Karpas-422 (cell line): Measurements from ENCODE around the gene HMGN1. TPM values are rescaled to one million over a fixed set of nuclear protein-coding genes. Genes with fewer than 3 reads are reported as not detected.
"Not testable (repeated sequence)": the region's sequence is repeated elsewhere in the genome, so short reads cannot be mapped to it uniquely, and the experiment has no call there.

ENCODE experiments used
- DNase-seq: peaks from one replicate; pipeline ENCODE4 v3.0.0-alpha.2; 2015
- H2AFZ ChIP-seq: fragments of 200-600 bp; sonication (generic); 2 replicates; pipeline ENCODE4 v1.6.1; 2014; ENCODE audit warnings: antibody characterized with exemption, low read length, mixed read lengths
- H3K27ac ChIP-seq: fragments of 200-600 bp; sonication (generic); 2 replicates; pipeline ENCODE4 v1.5.1; 2014; ENCODE audit warnings: mild to moderate bottlenecking, low read length, moderate library complexity
- H3K27me3 ChIP-seq: fragments of 200-600 bp; sonication (generic); 2 replicates; pipeline ENCODE4 v1.6.1; 2014; ENCODE audit warnings: low read length, mixed read lengths
- H3K36me3 ChIP-seq: fragments of 200-600 bp; sonication (generic); 2 replicates; pipeline ENCODE4 v1.6.1; 2014; ENCODE audit warnings: low read length, mixed read lengths; ENCODE audit not compliant: insufficient read depth
- H3K4me1 ChIP-seq: fragments of 200-600 bp; sonication (generic); 2 replicates; pipeline ENCODE4 v1.6.1; 2014; ENCODE audit warnings: mild to moderate bottlenecking, low read length, mixed read lengths
- H3K4me2 ChIP-seq: fragments of 200-600 bp; sonication (generic); 2 replicates; pipeline ENCODE4 v1.6.1; 2014; ENCODE audit warnings: low read length, low read depth, mild to moderate bottlenecking; ENCODE audit not compliant: poor library complexity, severe bottlenecking
- H3K4me3 ChIP-seq: fragments of 200-600 bp; sonication (generic); 2 replicates; pipeline ENCODE4 v1.5.1; 2014; ENCODE audit warnings: mild to moderate bottlenecking, antibody characterized with exemption, low read length, mixed read lengths
- H3K79me2 ChIP-seq: fragments of 200-600 bp; sonication (generic); 2 replicates; pipeline ENCODE4 v1.6.1; 2014; ENCODE audit warnings: mild to moderate bottlenecking, low read length, mixed read lengths
- H3K9ac ChIP-seq: fragments of 200-600 bp; sonication (generic); 2 replicates; pipeline ENCODE4 v1.6.0; 2014; ENCODE audit warnings: low read length
- H3K9me2 ChIP-seq: fragments of 200-600 bp; sonication (generic), shearing (Covaris generic); replicated peaks from 2 replicates; pipeline ENCODE4 v1.6.0; 2014; ENCODE audit warnings: mild to moderate bottlenecking, low read length, moderate library complexity; ENCODE audit not compliant: insufficient read depth
- H3K9me3 ChIP-seq: fragments of 300-700, 200-600 bp; sonication (generic); 2 replicates; pipeline ENCODE4 v1.6.1; 2014; ENCODE audit warnings: low read length, mixed read lengths
- H4K20me1 ChIP-seq: fragments of 200-600 bp; sonication (generic); 2 replicates; pipeline ENCODE4 v1.6.1; 2014; ENCODE audit warnings: mild to moderate bottlenecking, antibody characterized with exemption, low read length, low read depth; ENCODE audit not compliant: insufficient read depth
- total RNA-seq: library from RNA; depleted of rRNA; stranded (reverse); fragments of >200 nt; shearing (Covaris generic); gene quantifications from 2 replicates; pipeline ENCODE4 v1.2.3, GENCODE V29; 2014; ENCODE audit warnings: low replicate concordance

HMGN1 gene
- total RNA-seq, 1 experiment from 2014 or later: 561 TPM

DNA sequence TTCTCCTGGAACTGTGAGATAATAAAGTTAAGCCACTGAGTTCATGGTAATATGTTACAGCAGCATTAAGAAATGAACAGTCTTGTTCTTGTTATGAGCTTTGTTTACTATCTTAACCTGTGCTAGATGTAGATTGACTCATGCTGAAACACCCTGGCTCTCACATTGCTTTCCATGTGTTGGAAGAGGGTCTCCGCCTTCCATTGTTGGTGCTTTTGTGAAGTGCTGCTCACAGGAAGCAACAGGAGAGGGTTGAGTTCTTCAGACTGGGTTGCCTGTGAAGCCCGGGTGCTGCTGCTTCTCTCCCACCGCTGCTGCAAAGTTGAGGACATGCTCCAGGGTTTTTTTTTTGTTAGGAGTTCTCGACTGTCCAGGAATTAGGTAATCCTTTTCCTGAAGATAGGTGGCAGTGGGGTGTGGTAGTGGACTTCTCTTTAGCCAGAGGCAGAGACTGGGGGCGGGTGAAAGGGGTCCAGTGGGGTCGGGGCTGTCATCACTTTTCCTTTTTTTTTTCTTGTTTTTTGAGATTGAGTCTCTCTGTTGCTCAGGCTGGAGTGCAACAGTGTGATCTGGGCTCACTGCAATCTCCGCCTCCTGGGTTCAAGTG is 28.7 kb upstream of the HMGN1 start:
- peaks cover 26% of the 10 kb centered on the region for H3K4me1 ChIP-seq
- H3K9me2 ChIP-seq: no peaks in the 10 kb centered on the region
- no peak overlapping the region for H3K27ac ChIP-seq
- H3K79me2 ChIP-seq: peaks cover 18% of the 10 kb centered on the region
- H4K20me1 ChIP-seq: peaks cover 3% of the 10 kb centered on the region; the same call in 1 of the 2 replicates
- no peak overlapping the region for H3K9ac ChIP-seq
- no peaks in the 10 kb centered on the region for H3K9me3 ChIP-seq
- H2AFZ ChIP-seq: no peak overlapping the region
- H3K36me3 ChIP-seq: no peaks in the 10 kb centered on the region
- DNase-seq: no peak
- H3K4me2 ChIP-seq: no peak overlapping the region
- no peaks in the 10 kb centered on the region for H3K27me3 ChIP-seq
- no peak overlapping the region for H3K4me3 ChIP-seq

DNA sequence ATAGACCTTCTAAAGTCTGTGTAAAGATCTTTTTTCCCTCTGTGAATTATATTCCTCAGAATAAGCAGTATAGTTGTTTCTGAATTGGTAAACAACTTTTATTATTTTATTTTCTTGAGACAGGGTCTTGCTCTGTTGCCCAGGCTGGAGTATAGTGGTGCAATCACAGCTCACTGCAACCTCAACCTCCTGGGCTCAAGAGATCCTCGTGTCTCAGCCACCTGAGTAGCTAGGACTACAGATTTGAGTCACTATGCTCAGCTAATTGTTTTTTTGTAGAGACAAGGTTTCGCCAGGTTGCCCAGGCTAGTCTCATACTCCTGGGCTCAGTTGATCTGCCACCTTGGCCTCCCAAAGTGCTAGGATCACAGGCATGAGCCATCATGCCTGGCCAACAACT is 26.6 kb upstream of the HMGN1 start:
- Histone ChIP-seq H3K9me3 (no peaks in the 10 kb centered on the region), H3K27me3 (no peaks in the 10 kb centered on the region), H3K79me2 (no peaks in the 10 kb centered on the region), H4K20me1 (no peaks in the 10 kb centered on the region), H3K4me2 (no peak overlapping the region), H3K27ac (no peak overlapping the region), H3K4me3 (no peak overlapping the region), H3K4me1 (peaks cover 27% of the 10 kb centered on the region), H3K9me2 (no peaks in the 10 kb centered on the region), H3K36me3 (no peaks in the 10 kb centered on the region), H2AFZ (no peak overlapping the region), H3K9ac (no peak overlapping the region)
- no peak for DNase-seq

GRCh38 chr21:39374046-39374445 is 25.2 kb upstream of the HMGN1 start:
- peak overlapping the region; percentile 38 for H3K4me2 ChIP-seq
- no peaks in the 10 kb centered on the region for H3K79me2 ChIP-seq
- H2AFZ ChIP-seq: peak overlapping the region; percentile 79; the same call in 1 of the 2 replicates
- H3K4me3 ChIP-seq: no peak overlapping the region
- H3K9ac ChIP-seq: peak overlapping the region; percentile 10; the same call in 1 of the 2 replicates
- no peaks in the 10 kb centered on the region for H3K9me3 ChIP-seq
- DNase-seq: no peak
- H3K27ac ChIP-seq: no peak overlapping the region
- H3K27me3 ChIP-seq: no peaks in the 10 kb centered on the region
- H3K9me2 ChIP-seq: no peaks in the 10 kb centered on the region
- no peaks in the 10 kb centered on the region for H3K36me3 ChIP-seq
- no peaks in the 10 kb centered on the region for H4K20me1 ChIP-seq
- H3K4me1 ChIP-seq: peaks cover 25% of the 10 kb centered on the region

DNA sequence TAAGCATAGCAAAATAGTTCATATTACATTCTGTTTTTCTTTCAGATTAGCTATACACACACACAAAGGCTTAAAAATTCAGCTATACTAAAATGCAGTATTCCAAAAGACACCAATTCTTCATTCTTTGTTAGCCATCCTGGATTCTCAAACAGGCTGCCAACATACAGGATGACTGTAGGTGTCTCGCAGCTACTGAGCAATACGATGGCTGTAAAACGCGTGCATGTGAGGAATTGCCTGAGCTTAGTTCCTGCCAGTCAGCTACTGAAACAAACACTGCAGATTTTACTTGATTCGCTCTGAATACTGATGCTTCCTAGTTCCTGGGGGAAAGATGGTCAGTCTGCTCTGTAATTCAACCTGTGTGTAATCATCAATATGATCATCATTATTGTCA is 24.7 kb upstream of the HMGN1 start:
- H3K4me2 ChIP-seq: peak overlapping the region; percentile 38
- no peak overlapping the region for H3K4me3 ChIP-seq
- no peaks in the 10 kb centered on the region for H3K27me3 ChIP-seq
- H3K79me2 ChIP-seq: no peaks in the 10 kb centered on the region
- no peaks in the 10 kb centered on the region for H4K20me1 ChIP-seq
- no peaks in the 10 kb centered on the region for H3K36me3 ChIP-seq
- peaks cover 25% of the 10 kb centered on the region for H3K4me1 ChIP-seq
- peak; percentile 72 for DNase-seq
- H3K27ac ChIP-seq: no peak overlapping the region
- H3K9ac ChIP-seq: peak overlapping the region; percentile 10; the same call in 1 of the 2 replicates
- peak overlapping the region; percentile 79; the same call in 1 of the 2 replicates for H2AFZ ChIP-seq
- no peaks in the 10 kb centered on the region for H3K9me2 ChIP-seq
- H3K9me3 ChIP-seq: no peaks in the 10 kb centered on the region

- H3K9me3 ChIP-seq, H3K27me3 ChIP-seq, H3K9me2 ChIP-seq, H3K9ac ChIP-seq, H3K4me3 ChIP-seq, H2AFZ ChIP-seq, H3K79me2 ChIP-seq, H4K20me1 ChIP-seq, DNase-seq, H3K36me3 ChIP-seq, H3K27ac ChIP-seq, H3K4me2 ChIP-seq: not testable (repeated sequence)
- peaks cover 24% of the 10 kb centered on the region for H3K4me1 ChIP-seq
Observed at GRCh38 chr21:39369896-39370288, 21.0 kb upstream of the HMGN1 start.

DNA sequence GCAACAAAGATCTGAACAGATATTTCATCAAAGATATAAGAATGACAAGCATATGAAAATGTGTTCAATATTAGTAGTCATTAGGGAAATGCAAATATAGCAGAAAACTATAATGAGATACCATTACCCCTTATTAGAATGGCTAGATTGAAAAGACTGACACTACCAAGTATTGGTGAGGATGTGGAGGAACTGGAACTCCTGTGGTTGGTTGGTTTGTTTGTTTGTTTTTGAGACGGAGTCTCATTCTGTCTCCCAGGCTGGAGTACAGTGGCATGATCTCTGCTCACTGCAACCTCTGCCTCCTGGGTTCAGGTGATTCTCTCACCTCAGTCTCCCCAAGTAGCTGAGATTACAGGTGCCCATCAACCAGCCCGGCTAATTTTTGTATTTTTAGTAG is 18.9 kb upstream of the HMGN1 start:
- Histone ChIP-seq H3K4me2 (no peak overlapping the region), H2AFZ (no peak overlapping the region), H3K9me2 (no peaks in the 10 kb centered on the region), H3K36me3 (no peaks in the 10 kb centered on the region), H4K20me1 (no peaks in the 10 kb centered on the region), H3K9ac (no peak overlapping the region), H3K9me3 (no peaks in the 10 kb centered on the region), H3K4me3 (no peak overlapping the region), H3K79me2 (no peaks in the 10 kb centered on the region), H3K4me1 (peaks cover 11% of the 10 kb centered on the region), H3K27me3 (no peaks in the 10 kb centered on the region), H3K27ac (no peak overlapping the region)
- DNase-seq: no peak

DNA sequence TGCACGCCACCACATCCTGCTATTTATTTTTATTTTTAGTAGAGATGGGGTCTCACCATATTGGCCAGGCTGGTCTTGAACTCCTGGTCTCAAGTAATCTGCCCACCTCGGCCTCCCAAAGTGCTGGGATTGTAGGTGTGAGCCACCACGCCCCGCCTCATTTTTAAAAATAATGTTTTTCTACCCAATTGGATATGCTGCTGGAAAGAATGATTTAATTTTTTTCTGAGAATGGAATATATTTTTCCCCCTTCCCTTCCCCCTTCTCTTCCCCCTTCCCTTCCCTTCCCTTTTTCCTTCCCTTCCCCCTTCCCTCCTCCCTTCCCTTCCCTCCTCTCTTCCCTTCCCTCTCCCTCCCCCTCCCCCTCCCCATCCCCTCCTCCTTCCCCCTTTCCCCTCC is 17.7 kb upstream of the HMGN1 start:
- Histone ChIP-seq H3K27me3 (no peaks in the 10 kb centered on the region), H3K4me2 (no peak overlapping the region), H2AFZ (no peak overlapping the region), H3K36me3 (no peaks in the 10 kb centered on the region), H3K9me3 (no peaks in the 10 kb centered on the region), H3K27ac (no peak overlapping the region), H3K4me3 (no peak overlapping the region), H3K9ac (no peak overlapping the region), H3K79me2 (no peaks in the 10 kb centered on the region), H3K4me1 (peaks cover 11% of the 10 kb centered on the region), H4K20me1 (no peaks in the 10 kb centered on the region), H3K9me2 (no peaks in the 10 kb centered on the region)
- DNase-seq: no peak

- no peaks in the 10 kb centered on the region for H3K79me2 ChIP-seq
- no peaks in the 10 kb centered on the region for H4K20me1 ChIP-seq
- DNase-seq: no peak
- no peak overlapping the region for H3K9ac ChIP-seq
- no peaks in the 10 kb centered on the region for H3K36me3 ChIP-seq
- H3K27ac ChIP-seq: no peak overlapping the region
- H3K27me3 ChIP-seq: no peaks in the 10 kb centered on the region
- H3K9me2 ChIP-seq: no peaks in the 10 kb centered on the region
- no peak overlapping the region for H3K4me2 ChIP-seq
- no peaks in the 10 kb centered on the region for H3K4me1 ChIP-seq
- H3K4me3 ChIP-seq: no peak overlapping the region
- H2AFZ ChIP-seq: no peak overlapping the region
- H3K9me3 ChIP-seq: no peaks in the 10 kb centered on the region
Observed at GRCh38 chr21:39364949-39365348, 16.1 kb upstream of the HMGN1 start.
